Panc1 (cell line): ENCODE results near the gene ATP11A. TPM values are rescaled to one million over a fixed set of nuclear protein-coding genes. Genes with fewer than 3 reads are reported as not detected.

Source experiments
- ATAC-seq: fragments of 200-7000 bp; cut with Tn5 transposase; 2 replicates; pipeline ENCODE4 v1.9.1; 2020; ENCODE audit warnings: mild to moderate bottlenecking, moderate library complexity
- BruUV-seq: library from RNA; stranded (reverse); fragments of 400-500 nt; replicated peaks from 2 replicates; lab custom pipeline; 2021; lab: Mats Ljungman, UMichigan
- CTCF ChIA-PET: fragments of 300-600 bp; sonication (Branson Sonifier 250); formaldehyde crosslinking; loops from one replicate; lab custom pipeline; 2022; ENCODE audit warnings: antibody characterized with exemption; lab: Charles Lee
- POLR2A ChIA-PET: fragments of 300-600 bp; sonication (Branson Sonifier 250); formaldehyde crosslinking; loops from one replicate; lab custom pipeline; 2022; ENCODE audit warnings: antibody characterized with exemption; lab: Charles Lee
- DNase-seq: peaks from one replicate; pipeline ENCODE4 v3.0.0-alpha.2; 2010; ENCODE audit warnings: low read depth, low spot score
- H3K27ac ChIP-seq: 2 replicates; pipeline ENCODE4 v1.5.1; 2011; ENCODE audit warnings: mild to moderate bottlenecking, low read length, inconsistent platforms
- H3K27me3 ChIP-seq: fragments of 200-500 bp; sonication (Bioruptor generic); 2 replicates; pipeline ENCODE4 v1.6.0; 2014; ENCODE audit warnings: low read length, inconsistent platforms; ENCODE audit not compliant: control insufficient read depth, insufficient read depth
- H3K36me3 ChIP-seq: fragments of 200-500 bp; sonication (Bioruptor generic); 2 replicates; pipeline ENCODE4 v1.5.1; 2014; ENCODE audit warnings: inconsistent platforms, mild to moderate bottlenecking, low read length, moderate library complexity; ENCODE audit not compliant: control insufficient read depth, insufficient read depth
- H3K4me1 ChIP-seq: 2 replicates; pipeline ENCODE4 v1.5.1; 2011; ENCODE audit warnings: inconsistent platforms, mild to moderate bottlenecking, low read length, moderate library complexity; ENCODE audit not compliant: control insufficient read depth, insufficient read depth
- H3K4me3 ChIP-seq, 2 experiments: 2 replicates each; pipeline ENCODE4 v1.5.1; 2011 to 2012; ENCODE audit warnings: low read depth in 2 of 2, low read length in 2 of 2, mild to moderate bottlenecking in 2 of 2, inconsistent platforms in 1 of 2, moderate library complexity in 1 of 2
- H3K9me3 ChIP-seq: fragments of 200-500 bp; sonication (Bioruptor generic); 2 replicates; pipeline ENCODE4 v1.5.1; 2014; ENCODE audit warnings: low read depth, mild to moderate bottlenecking, inconsistent platforms, low read length, moderate library complexity; ENCODE audit not compliant: control insufficient read depth, insufficient read depth
- CTCF ChIP-seq: fragments of 450-650 bp; IDR thresholded peaks from 2 replicates; pipeline ENCODE4 v1.5.1; 2017; ENCODE audit warnings: mild to moderate bottlenecking
- POLR2AphosphoS5 ChIP-seq: IDR thresholded peaks from 2 replicates; pipeline ENCODE4 v1.6.1; 2012; ENCODE audit warnings: mild to moderate bottlenecking, low read depth, low read length, moderate library complexity
- REST ChIP-seq, 2 experiments: IDR thresholded peaks; 2 replicates each; pipeline ENCODE4 v1.6.1; 2011 to 2012; ENCODE audit warnings: low read depth in 2 of 2, control low read depth in 1 of 2, low read length in 1 of 2, mild to moderate bottlenecking in 1 of 2, moderate library complexity in 1 of 2; ENCODE audit not compliant: insufficient read depth in 1 of 2
- SIN3A ChIP-seq: IDR thresholded peaks from 2 replicates; pipeline ENCODE4 v1.6.1; 2012; ENCODE audit warnings: low read depth, mild to moderate bottlenecking, low read length, moderate library complexity, borderline replicate concordance; ENCODE audit not compliant: insufficient read depth
- TCF7L2 ChIP-seq: IDR thresholded peaks from 2 replicates; pipeline ENCODE4 v1.6.1; 2011; ENCODE audit warnings: mild to moderate bottlenecking, low read depth, low read length, inconsistent platforms
- in situ Hi-C: cut with HindIII; loops from 2 replicates; pipeline ENCODE4 v1.10.0; 2016; ENCODE audit warnings: low sequenced_read_pairs, low pct_unique_long_range_greater_than_20kb
- intact Hi-C: fragments of 100-400 bp; cut with micrococcal nuclease; formaldehyde crosslinking; loops from one replicate; pipeline ENCODE4 v1.10.0; 2022; ENCODE audit not compliant: unreplicated experiment
- total RNA-seq: library from RNA; stranded (reverse); gene quantifications from one replicate; pipeline ENCODE4 v1.2.1, GENCODE V29; 2021; ENCODE audit not compliant: unreplicated experiment

The ATP11A gene
- total RNA-seq, 1 experiment from 2014 or later = 85.8 TPM

- Histone ChIP-seq H3K36me3 (no peaks in the 10 kb centered on the region), H3K4me3 (no peak overlapping the region), H3K27me3 (no peaks in the 10 kb centered on the region), H3K4me1 (peaks cover 36% of the 10 kb centered on the region), H3K27ac (no peak overlapping the region), H3K9me3 (no peaks in the 10 kb centered on the region)
- DNase-seq (no peak), ATAC-seq (no peak)
- ChIA-PET POLR2A (no interaction called here), CTCF (no interaction called here)
- TF ChIP-seq POLR2AphosphoS5 (no peak), REST (IDR thresholded peaks at IDR 0.05; ENCODE audit: insufficient read depth in 1 of 2, low read depth in 2 of 2, low read length in 1 of 2) (no peak), CTCF (no peak), SIN3A (no peak), TCF7L2 (no peak)
- in situ Hi-C loops (no loop called here), intact Hi-C loops (no loop called here)
- BruUV-seq = no TSS peak
Measured at GRCh38 chr13:112730157-112730671, 40.4 kb downstream of the ATP11A start.

GRCh38 chr13:112731667-112732616 lies 42.1 kb downstream of the ATP11A start:
- H3K27ac ChIP-seq = no peak overlapping the region
- no peaks in the 10 kb centered on the region for H3K9me3 ChIP-seq
- H3K4me1 ChIP-seq = peaks cover 22% of the 10 kb centered on the region
- in situ Hi-C loops (no loop called here), intact Hi-C loops (no loop called here)
- ChIA-PET CTCF (no interaction called here), POLR2A (interaction anchor here (0.7 kb wide), 1 partner anchor 8 kb away, joined by 12 read pairs; no protein-coding TSS in a partner anchor)
- no TSS peak for BruUV-seq
- H3K27me3 ChIP-seq = no peaks in the 10 kb centered on the region
- H3K4me3 ChIP-seq = no peak overlapping the region
- DNase-seq (no peak), ATAC-seq (no peak)
- H3K36me3 ChIP-seq = no peaks in the 10 kb centered on the region
- TF ChIP-seq TCF7L2 (no peak), SIN3A (no peak), POLR2AphosphoS5 (no peak), REST (IDR thresholded peaks at IDR 0.05; ENCODE audit: insufficient read depth in 1 of 2, low read depth in 2 of 2, low read length in 1 of 2) (no peak), CTCF (no peak)
